ENCODE measurements around the gene USP19. TPM values are rescaled to one million over a fixed set of nuclear protein-coding genes. Genes with fewer than 3 reads are reported as not detected.

The USP19 gene
- total RNA-seq, 4 donors from 2014 or later, result 21.5 to 66.6 (median 43.6) TPM

- DNase-seq, result no peak
- Histone ChIP-seq H3K4me1 (no peaks in the 10 kb centered on the region), H3K36me3 (no peaks in the 10 kb centered on the region), H3K27me3 (no peaks in the 10 kb centered on the region), H3K4me3 (no peak overlapping the region), H3K9me3 (no peaks in the 10 kb centered on the region), H3K27ac (no peak overlapping the region)
- TF ChIP-seq, protein P1, sequence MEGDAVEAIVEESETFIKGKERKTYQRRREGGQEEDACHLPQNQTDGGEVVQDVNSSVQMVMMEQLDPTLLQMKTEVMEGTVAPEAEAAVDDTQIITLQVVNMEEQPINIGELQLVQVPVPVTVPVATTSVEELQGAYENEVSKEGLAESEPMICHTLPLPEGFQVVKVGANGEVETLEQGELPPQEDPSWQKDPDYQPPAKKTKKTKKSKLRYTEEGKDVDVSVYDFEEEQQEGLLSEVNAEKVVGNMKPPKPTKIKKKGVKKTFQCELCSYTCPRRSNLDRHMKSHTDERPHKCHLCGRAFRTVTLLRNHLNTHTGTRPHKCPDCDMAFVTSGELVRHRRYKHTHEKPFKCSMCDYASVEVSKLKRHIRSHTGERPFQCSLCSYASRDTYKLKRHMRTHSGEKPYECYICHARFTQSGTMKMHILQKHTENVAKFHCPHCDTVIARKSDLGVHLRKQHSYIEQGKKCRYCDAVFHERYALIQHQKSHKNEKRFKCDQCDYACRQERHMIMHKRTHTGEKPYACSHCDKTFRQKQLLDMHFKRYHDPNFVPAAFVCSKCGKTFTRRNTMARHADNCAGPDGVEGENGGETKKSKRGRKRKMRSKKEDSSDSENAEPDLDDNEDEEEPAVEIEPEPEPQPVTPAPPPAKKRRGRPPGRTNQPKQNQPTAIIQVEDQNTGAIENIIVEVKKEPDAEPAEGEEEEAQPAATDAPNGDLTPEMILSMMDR (IDR thresholded peaks at IDR 0.05), result no peak
- no peak for TF ChIP-seq POLR2A (IDR thresholded peaks at IDR 0.05)
- intact Hi-C loops (cut with DNase I; ENCODE audit: low total_unique reads), result no loop called here
Measured at GRCh38 chr3:49163609-49164008, 43.0 kb upstream of the USP19 start.

GRCh38 chr3:49162751-49163419 is 42.3 kb upstream of the USP19 start:
- no peak overlapping the region for H3K4me3 ChIP-seq
- no peaks in the 10 kb centered on the region for H3K4me1 ChIP-seq
- no peaks in the 10 kb centered on the region for H3K27me3 ChIP-seq
- no peaks in the 10 kb centered on the region for H3K36me3 ChIP-seq
- DNase-seq, result no peak
- intact Hi-C loops (cut with DNase I; ENCODE audit: low total_unique reads), result no loop called here
- TF ChIP-seq, protein P1 (IDR thresholded peaks at IDR 0.05), result no peak
- TF ChIP-seq POLR2A (IDR thresholded peaks at IDR 0.05), result no peak
- no peak overlapping the region for H3K27ac ChIP-seq
- no peaks in the 10 kb centered on the region for H3K9me3 ChIP-seq

DNA sequence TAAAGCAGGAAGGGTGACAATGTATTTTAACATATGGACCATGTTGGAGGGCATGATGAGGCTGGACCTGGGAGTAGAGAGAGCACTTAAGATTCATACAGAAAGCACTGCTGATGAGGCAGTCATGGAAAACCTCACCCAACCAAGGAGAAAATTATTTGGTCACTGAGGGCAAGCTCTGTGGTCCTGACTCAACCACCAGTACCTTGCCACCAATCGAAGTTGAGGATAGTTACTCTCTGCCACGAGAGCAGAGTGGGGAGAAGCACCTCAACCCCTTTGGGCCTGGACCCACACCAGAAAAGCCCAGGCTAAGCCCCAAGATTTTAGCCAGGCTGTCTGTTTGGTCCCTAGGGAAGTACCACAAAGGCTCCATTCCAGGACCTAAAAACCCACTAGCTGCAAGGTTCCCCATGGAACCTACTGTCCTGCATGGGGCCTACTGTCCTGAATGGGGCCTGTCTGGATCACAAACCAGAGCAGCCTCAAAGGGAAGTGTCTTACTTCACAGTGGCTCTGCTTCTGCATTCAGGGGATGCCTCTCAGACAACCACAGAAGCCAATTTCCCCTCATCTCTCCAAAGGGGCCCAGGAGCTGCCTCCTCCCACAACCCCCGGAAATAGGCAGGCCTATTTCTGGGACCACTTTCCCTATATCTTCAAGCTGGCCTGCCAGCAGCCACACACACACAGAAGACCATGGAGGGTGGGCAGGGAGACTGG is 41.3 kb upstream of the USP19 start:
- intact Hi-C loops (cut with DNase I; ENCODE audit: low total_unique reads), result no loop called here

DNA sequence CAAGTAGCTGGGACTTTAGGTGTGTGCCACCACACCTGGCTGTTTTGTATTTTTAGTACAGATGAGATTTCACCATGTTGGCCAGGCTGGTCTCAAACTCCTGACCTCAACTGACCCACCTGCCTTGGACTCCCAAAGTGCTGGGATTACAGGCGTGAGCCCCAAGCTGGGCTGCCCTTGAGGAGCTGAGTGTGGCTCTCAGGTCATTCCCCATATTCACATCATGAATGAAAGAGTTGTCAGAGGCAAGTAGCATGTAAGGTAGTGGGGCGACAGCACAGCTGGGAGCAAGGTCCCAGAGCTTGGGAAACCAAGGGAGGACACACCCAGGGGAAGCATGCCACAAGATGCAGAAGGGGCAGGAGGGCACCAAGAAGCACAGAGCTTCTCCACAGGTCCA is 40.6 kb upstream of the USP19 start:
- no peak for DNase-seq
- Histone ChIP-seq H3K36me3 (no peaks in the 10 kb centered on the region), H3K4me1 (no peaks in the 10 kb centered on the region), H3K4me3 (no peak overlapping the region), H3K9me3 (no peaks in the 10 kb centered on the region), H3K27me3 (no peaks in the 10 kb centered on the region), H3K27ac (no peak overlapping the region)
- TF ChIP-seq, protein P1 (IDR thresholded peaks at IDR 0.05), result no peak
- TF ChIP-seq POLR2A (IDR thresholded peaks at IDR 0.05), result no peak
- intact Hi-C loops (cut with DNase I; ENCODE audit: low total_unique reads), result no loop called here

More for the DNA sequence above, 41.3 kb upstream of the USP19 start:
- no peaks in the 10 kb centered on the region for H3K9me3 ChIP-seq
- TF ChIP-seq, protein P1 (IDR thresholded peaks at IDR 0.05), result no peak
- TF ChIP-seq POLR2A (IDR thresholded peaks at IDR 0.05), result no peak
- no peak overlapping the region for H3K27ac ChIP-seq
- no peaks in the 10 kb centered on the region for H3K27me3 ChIP-seq
- H3K4me1 ChIP-seq, result no peaks in the 10 kb centered on the region
- DNase-seq, result no peak
- no peak overlapping the region for H3K4me3 ChIP-seq
- H3K36me3 ChIP-seq, result no peaks in the 10 kb centered on the region

- intact Hi-C loops (cut with DNase I; ENCODE audit: low total_unique reads), result no loop called here
- no peaks in the 10 kb centered on the region for H3K4me1 ChIP-seq
- no peaks in the 10 kb centered on the region for H3K9me3 ChIP-seq
- no peaks in the 10 kb centered on the region for H3K27me3 ChIP-seq
- DNase-seq, result no peak
- TF ChIP-seq, protein P1 (IDR thresholded peaks at IDR 0.05), result no peak
- no peak for TF ChIP-seq POLR2A (IDR thresholded peaks at IDR 0.05)
- no peak overlapping the region for H3K27ac ChIP-seq
- no peak overlapping the region for H3K4me3 ChIP-seq
- no peaks in the 10 kb centered on the region for H3K36me3 ChIP-seq
Measured at GRCh38 chr3:49158792-49159191, 38.2 kb upstream of the USP19 start.

All from uterus (tissue), 4 donors.